ENCODE data around the gene CCDC69. TPM values are rescaled to one million over a fixed set of nuclear protein-coding genes. Genes with fewer than 3 reads are reported as not detected.

The CCDC69 gene
- total and polyA plus RNA-seq, 9 donors, result 22.6 to 158 (median 37.3) TPM

- H3K4me1 ChIP-seq (ENCODE audit: insufficient read depth), result peaks cover 19% of the 10 kb centered on the region
- H3K27ac ChIP-seq, result no peak overlapping the region
- no peak for TF ChIP-seq EP300 (IDR thresholded peaks at IDR 0.05)
- no peak for TF ChIP-seq CTCF (IDR thresholded peaks at IDR 0.05)
- no peak for TF ChIP-seq POLR2A (IDR thresholded peaks at IDR 0.05)
- intact Hi-C loops (cut with DNase I), result no loop called here
- 92 to 93% (median 92%) methylated on average over 9 of the region's 9 CpGs for WGBS, 3 donors
- H3K4me3 ChIP-seq, result no peak overlapping the region
- DNase-seq, result no peak
- no peaks in the 10 kb centered on the region for H3K9me3 ChIP-seq
- no peaks in the 10 kb centered on the region for H3K36me3 ChIP-seq
- H3K27me3 ChIP-seq, result no peaks in the 10 kb centered on the region
Measured at GRCh38 chr5:151219138-151219537, 4.8 kb downstream of the CCDC69 start.

- H3K9me3 ChIP-seq, result no peaks in the 10 kb centered on the region
- intact Hi-C loops (cut with DNase I), result no loop called here
- WGBS, 3 donors, result 59 to 81% (median 78%) methylated on average over 6 of the region's 6 CpGs
- peaks cover 19% of the 10 kb centered on the region for H3K4me1 ChIP-seq (ENCODE audit: insufficient read depth)
- TF ChIP-seq POLR2A (IDR thresholded peaks at IDR 0.05), result no peak
- TF ChIP-seq CTCF (IDR thresholded peaks at IDR 0.05), result no peak
- TF ChIP-seq EP300 (IDR thresholded peaks at IDR 0.05), result no peak
- H3K36me3 ChIP-seq, result no peaks in the 10 kb centered on the region
- no peak overlapping the region for H3K4me3 ChIP-seq
- no peak for DNase-seq
- H3K27me3 ChIP-seq, result no peaks in the 10 kb centered on the region
- no peak overlapping the region for H3K27ac ChIP-seq
Measured at GRCh38 chr5:151218177-151218576, 5.7 kb downstream of the CCDC69 start.

GRCh38 chr5:151216781-151217180 lies 7.1 kb downstream of the CCDC69 start:
- DNase-seq, result no peak
- TF ChIP-seq CTCF (IDR thresholded peaks at IDR 0.05) (no peak), POLR2A (IDR thresholded peaks at IDR 0.05) (no peak), EP300 (IDR thresholded peaks at IDR 0.05) (no peak)
- Histone ChIP-seq H3K36me3 (no peaks in the 10 kb centered on the region), H3K4me1 (ENCODE audit: insufficient read depth) (peaks cover 10% of the 10 kb centered on the region), H3K27ac (no peak overlapping the region), H3K27me3 (no peaks in the 10 kb centered on the region), H3K4me3 (no peak overlapping the region), H3K9me3 (no peaks in the 10 kb centered on the region)
- intact Hi-C loops (cut with DNase I), result no loop called here
- WGBS, 3 donors, result 80 to 82% (median 82%) methylated on average over 5 of the region's 5 CpGs

- Histone ChIP-seq H3K9me3 (no peaks in the 10 kb centered on the region), H3K27ac (no peak overlapping the region), H3K4me3 (no peak overlapping the region), H3K27me3 (no peaks in the 10 kb centered on the region), H3K4me1 (ENCODE audit: insufficient read depth) (peaks cover 10% of the 10 kb centered on the region), H3K36me3 (no peaks in the 10 kb centered on the region)
- intact Hi-C loops (cut with DNase I), result no loop called here
- 90 to 96% (median 95%) methylated on average over 2 of the region's 2 CpGs for WGBS, 3 donors
- DNase-seq, result no peak
- TF ChIP-seq CTCF (IDR thresholded peaks at IDR 0.05) (no peak), POLR2A (IDR thresholded peaks at IDR 0.05) (no peak), EP300 (IDR thresholded peaks at IDR 0.05) (no peak)
Measured at GRCh38 chr5:151215546-151215880, 8.4 kb downstream of the CCDC69 start.
